ENCODE measurements around the gene MVB12B. TPM values are rescaled to one million over a fixed set of nuclear protein-coding genes. Genes with fewer than 3 reads are reported as not detected.
"Not testable (repeated sequence)": the region's sequence is repeated elsewhere in the genome, so short reads cannot be mapped to it uniquely, and the experiment has no call there.

MVB12B gene
- total and polyA plus RNA-seq, 2 donors: 4.4 to 11.5 TPM

- Histone ChIP-seq H3K4me1 (ENCODE audit: control insufficient read depth in 2 of 2, insufficient read depth in 2 of 2, low read length in 2 of 2) (peaks cover 42 to 53% of the 10 kb centered on the region in 2 donors), H3K27me3 (ENCODE audit: control insufficient read depth in 2 of 2, insufficient read depth in 1 of 2, low read length in 1 of 2) (no peaks in the 10 kb centered on the region), H3K9me3 (ENCODE audit: control insufficient read depth in 2 of 2, insufficient read depth in 1 of 2, low read length in 1 of 2) (peaks cover 2 to 11% of the 10 kb centered on the region in 2 donors), H3K27ac (ENCODE audit: low read depth in 1 of 2, low read length in 1 of 2) (no peak overlapping the region), H3K36me3 (ENCODE audit: control insufficient read depth in 2 of 2, insufficient read depth in 2 of 2, low read length in 1 of 2) (no peaks in the 10 kb centered on the region), H3K4me3 (ENCODE audit: low read length in 2 of 2) (no peak overlapping the region)
- 98% methylated on average over 14 of the region's 14 CpGs for WGBS
- no peak for DNase-seq (ENCODE audit: low read depth in 6 of 9, low spot score in 9 of 9)
Observed at GRCh38 chr9:126474786-126475485, 148.3 kb downstream of the MVB12B start.

GRCh38 chr9:126475933-126476555 lies 149.4 kb downstream of the MVB12B start:
- no peak overlapping the region for H3K4me3 ChIP-seq (ENCODE audit: low read length in 2 of 2)
- no peak overlapping the region for H3K27ac ChIP-seq (ENCODE audit: low read depth in 1 of 2, low read length in 1 of 2)
- peaks cover 2 to 13% of the 10 kb centered on the region in 2 donors for H3K9me3 ChIP-seq (ENCODE audit: control insufficient read depth in 2 of 2, insufficient read depth in 1 of 2, low read length in 1 of 2)
- 92% methylated on average over 12 of the region's 12 CpGs for WGBS
- H3K4me1 ChIP-seq (ENCODE audit: control insufficient read depth in 2 of 2, insufficient read depth in 2 of 2, low read length in 2 of 2): peaks cover 45 to 53% of the 10 kb centered on the region in 2 donors
- no peaks in the 10 kb centered on the region for H3K27me3 ChIP-seq (ENCODE audit: control insufficient read depth in 2 of 2, insufficient read depth in 1 of 2, low read length in 1 of 2)
- H3K36me3 ChIP-seq (ENCODE audit: control insufficient read depth in 2 of 2, insufficient read depth in 2 of 2, low read length in 1 of 2): no peaks in the 10 kb centered on the region
- DNase-seq (ENCODE audit: low read depth in 6 of 9, low spot score in 9 of 9): no peak

- not testable (repeated sequence) for H3K27me3 ChIP-seq (ENCODE audit: control insufficient read depth in 2 of 2, insufficient read depth in 1 of 2, low read length in 1 of 2); DNase-seq (ENCODE audit: low read depth in 6 of 9, low spot score in 9 of 9); H3K4me3 ChIP-seq (ENCODE audit: low read length in 2 of 2); H3K27ac ChIP-seq (ENCODE audit: low read depth in 1 of 2, low read length in 1 of 2); H3K36me3 ChIP-seq (ENCODE audit: control insufficient read depth in 2 of 2, insufficient read depth in 2 of 2, low read length in 1 of 2)
- H3K4me1 ChIP-seq (ENCODE audit: control insufficient read depth in 2 of 2, insufficient read depth in 2 of 2, low read length in 2 of 2): peaks cover 46 to 53% of the 10 kb centered on the region in 2 donors
- peaks cover 2 to 16% of the 10 kb centered on the region in 2 donors for H3K9me3 ChIP-seq (ENCODE audit: control insufficient read depth in 2 of 2, insufficient read depth in 1 of 2, low read length in 1 of 2)
- 100% methylated on average over 3 of the region's 3 CpGs for WGBS
Observed at GRCh38 chr9:126477432-126477831, 150.8 kb downstream of the MVB12B start.

- peaks cover 0 to 8% of the 10 kb centered on the region in 2 donors for H3K36me3 ChIP-seq (ENCODE audit: control insufficient read depth in 2 of 2, insufficient read depth in 2 of 2, low read length in 1 of 2)
- H3K27me3 ChIP-seq (ENCODE audit: control insufficient read depth in 2 of 2, insufficient read depth in 1 of 2, low read length in 1 of 2): peaks cover 0 to 6% of the 10 kb centered on the region in 2 donors
- H3K27ac ChIP-seq (ENCODE audit: low read depth in 1 of 2, low read length in 1 of 2): no peak overlapping the region
- 96% methylated on average over 8 of the region's 8 CpGs for WGBS
- no peak for DNase-seq (ENCODE audit: low read depth in 6 of 9, low spot score in 9 of 9)
- H3K4me1 ChIP-seq (ENCODE audit: control insufficient read depth in 2 of 2, insufficient read depth in 2 of 2, low read length in 2 of 2): peaks cover 46 to 53% of the 10 kb centered on the region in 2 donors
- peaks cover 2 to 16% of the 10 kb centered on the region in 2 donors for H3K9me3 ChIP-seq (ENCODE audit: control insufficient read depth in 2 of 2, insufficient read depth in 1 of 2, low read length in 1 of 2)
- H3K4me3 ChIP-seq (ENCODE audit: low read length in 2 of 2): no peak overlapping the region
Observed at GRCh38 chr9:126478216-126478981, 151.8 kb downstream of the MVB12B start.

GRCh38 chr9:126479515-126479914 lies 152.9 kb downstream of the MVB12B start:
- peaks cover 0 to 8% of the 10 kb centered on the region in 2 donors for H3K36me3 ChIP-seq (ENCODE audit: control insufficient read depth in 2 of 2, insufficient read depth in 2 of 2, low read length in 1 of 2)

GRCh38 chr9:126480813-126481212 lies 154.2 kb downstream of the MVB12B start:
- H3K27ac ChIP-seq (ENCODE audit: low read depth in 1 of 2, low read length in 1 of 2): peak overlapping the region; percentile 22 to 79
- H3K4me1 ChIP-seq (ENCODE audit: control insufficient read depth in 2 of 2, insufficient read depth in 2 of 2, low read length in 2 of 2): peaks cover 50% of the 10 kb centered on the region in 2 donors
- DNase-seq (ENCODE audit: low read depth in 6 of 9, low spot score in 9 of 9): peak in 3 of 9 donors; percentile 51 to 78 (median 59)
- H3K36me3 ChIP-seq (ENCODE audit: control insufficient read depth in 2 of 2, insufficient read depth in 2 of 2, low read length in 1 of 2): peaks cover 0 to 8% of the 10 kb centered on the region in 2 donors
- peaks cover 0 to 6% of the 10 kb centered on the region in 2 donors for H3K27me3 ChIP-seq (ENCODE audit: control insufficient read depth in 2 of 2, insufficient read depth in 1 of 2, low read length in 1 of 2)
- 65% methylated on average over 6 of the region's 6 CpGs for WGBS
- H3K4me3 ChIP-seq (ENCODE audit: low read length in 2 of 2): no peak overlapping the region
- peaks cover 2 to 16% of the 10 kb centered on the region in 2 donors for H3K9me3 ChIP-seq (ENCODE audit: control insufficient read depth in 2 of 2, insufficient read depth in 1 of 2, low read length in 1 of 2)

More at GRCh38 chr9:126479515-126479914, 152.9 kb downstream of the MVB12B start:
- 96% methylated on average over 12 of the region's 12 CpGs for WGBS
- Histone ChIP-seq H3K4me1 (ENCODE audit: control insufficient read depth in 2 of 2, insufficient read depth in 2 of 2, low read length in 2 of 2) (peaks cover 50 to 52% of the 10 kb centered on the region in 2 donors), H3K9me3 (ENCODE audit: control insufficient read depth in 2 of 2, insufficient read depth in 1 of 2, low read length in 1 of 2) (peaks cover 2 to 16% of the 10 kb centered on the region in 2 donors), H3K27ac (ENCODE audit: low read depth in 1 of 2, low read length in 1 of 2) (no peak overlapping the region), H3K4me3 (ENCODE audit: low read length in 2 of 2) (no peak overlapping the region), H3K27me3 (ENCODE audit: control insufficient read depth in 2 of 2, insufficient read depth in 1 of 2, low read length in 1 of 2) (peaks cover 0 to 6% of the 10 kb centered on the region in 2 donors)
- no peak for DNase-seq (ENCODE audit: low read depth in 6 of 9, low spot score in 9 of 9)

GRCh38 chr9:126481862-126482261 lies 155.2 kb downstream of the MVB12B start:
- peaks cover 0 to 6% of the 10 kb centered on the region in 2 donors for H3K27me3 ChIP-seq (ENCODE audit: control insufficient read depth in 2 of 2, insufficient read depth in 1 of 2, low read length in 1 of 2)
- H3K27ac ChIP-seq (ENCODE audit: low read depth in 1 of 2, low read length in 1 of 2): peak overlapping the region in 1 of 2 donors; percentile 79
- H3K36me3 ChIP-seq (ENCODE audit: control insufficient read depth in 2 of 2, insufficient read depth in 2 of 2, low read length in 1 of 2): peaks cover 0 to 12% of the 10 kb centered on the region in 2 donors
- WGBS: 97% methylated on average over 13 of the region's 13 CpGs
- peaks cover 48 to 50% of the 10 kb centered on the region in 2 donors for H3K4me1 ChIP-seq (ENCODE audit: control insufficient read depth in 2 of 2, insufficient read depth in 2 of 2, low read length in 2 of 2)
- no peak overlapping the region for H3K4me3 ChIP-seq (ENCODE audit: low read length in 2 of 2)
- no peak for DNase-seq (ENCODE audit: low read depth in 6 of 9, low spot score in 9 of 9)
- peaks cover 2 to 16% of the 10 kb centered on the region in 2 donors for H3K9me3 ChIP-seq (ENCODE audit: control insufficient read depth in 2 of 2, insufficient read depth in 1 of 2, low read length in 1 of 2)

GRCh38 chr9:126482361-126483044 lies 155.9 kb downstream of the MVB12B start:
- H3K27me3 ChIP-seq (ENCODE audit: control insufficient read depth in 2 of 2, insufficient read depth in 1 of 2, low read length in 1 of 2): peaks cover 0 to 6% of the 10 kb centered on the region in 2 donors
- peak overlapping the region; percentile 5 to 8 for H3K27ac ChIP-seq (ENCODE audit: low read depth in 1 of 2, low read length in 1 of 2)
- peaks cover 0 to 12% of the 10 kb centered on the region in 2 donors for H3K9me3 ChIP-seq (ENCODE audit: control insufficient read depth in 2 of 2, insufficient read depth in 1 of 2, low read length in 1 of 2)
- peaks cover 0 to 12% of the 10 kb centered on the region in 2 donors for H3K36me3 ChIP-seq (ENCODE audit: control insufficient read depth in 2 of 2, insufficient read depth in 2 of 2, low read length in 1 of 2)
- H3K4me3 ChIP-seq (ENCODE audit: low read length in 2 of 2): no peak overlapping the region
- peaks cover 48 to 50% of the 10 kb centered on the region in 2 donors for H3K4me1 ChIP-seq (ENCODE audit: control insufficient read depth in 2 of 2, insufficient read depth in 2 of 2, low read length in 2 of 2)
- DNase-seq (ENCODE audit: low read depth in 6 of 9, low spot score in 9 of 9): no peak
- WGBS: 85% methylated on average over 45 of the region's 45 CpGs

Data from thymus (tissue), 11 donors.